GM19468 (cell line): ENCODE measurements around the gene KRT80.

Experiments used
- ATAC-seq: cut with Tn5 transposase; IDR thresholded peaks from one replicate; pipeline ENCODE4 v1.9.1; 2021; ENCODE audit warnings: mild to moderate bottlenecking, moderate library complexity, moderate number of reproducible peaks; ENCODE audit not compliant: unreplicated experiment; ENCODE audit errors: extremely low read depth

KRT80 gene

GRCh38 chr12:52200781-52201450 is 9.1 kb upstream of the KRT80 start:
- no peak for ATAC-seq

DNA sequence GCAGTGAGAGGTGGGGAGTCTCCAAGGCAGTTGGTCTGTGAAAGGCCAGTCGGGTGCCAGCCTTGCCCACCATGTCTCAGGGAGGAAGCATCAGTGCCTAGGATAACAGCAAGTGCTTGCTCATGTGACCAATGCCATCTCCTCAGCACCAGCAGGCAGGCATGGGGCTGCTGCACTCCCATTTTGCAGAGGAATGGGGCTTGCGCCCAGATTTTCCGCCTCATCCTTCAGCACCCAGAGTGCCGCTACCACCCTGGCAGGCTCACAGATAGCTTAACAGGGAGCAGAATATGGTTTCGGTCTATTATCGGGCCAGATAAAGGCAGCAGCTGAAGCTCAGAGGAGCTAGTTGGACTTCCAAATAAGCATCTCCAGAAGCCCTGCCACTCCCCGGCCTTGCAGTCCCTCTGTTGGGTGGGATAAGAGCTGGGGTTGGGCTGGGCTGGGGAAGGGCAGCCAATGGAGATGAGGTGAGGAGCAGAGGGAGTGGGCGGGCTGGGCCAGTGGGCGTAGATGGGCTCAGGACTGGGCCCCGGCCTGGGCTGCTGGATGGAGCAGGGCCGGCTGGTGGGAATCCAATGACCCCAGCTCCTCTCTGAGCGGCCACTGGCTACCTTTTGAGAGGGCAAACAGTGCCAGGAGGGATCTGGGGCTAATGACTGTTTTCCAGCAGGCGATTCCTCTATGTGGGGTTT is 8.4 kb upstream of the KRT80 start:
- no peak for ATAC-seq

DNA sequence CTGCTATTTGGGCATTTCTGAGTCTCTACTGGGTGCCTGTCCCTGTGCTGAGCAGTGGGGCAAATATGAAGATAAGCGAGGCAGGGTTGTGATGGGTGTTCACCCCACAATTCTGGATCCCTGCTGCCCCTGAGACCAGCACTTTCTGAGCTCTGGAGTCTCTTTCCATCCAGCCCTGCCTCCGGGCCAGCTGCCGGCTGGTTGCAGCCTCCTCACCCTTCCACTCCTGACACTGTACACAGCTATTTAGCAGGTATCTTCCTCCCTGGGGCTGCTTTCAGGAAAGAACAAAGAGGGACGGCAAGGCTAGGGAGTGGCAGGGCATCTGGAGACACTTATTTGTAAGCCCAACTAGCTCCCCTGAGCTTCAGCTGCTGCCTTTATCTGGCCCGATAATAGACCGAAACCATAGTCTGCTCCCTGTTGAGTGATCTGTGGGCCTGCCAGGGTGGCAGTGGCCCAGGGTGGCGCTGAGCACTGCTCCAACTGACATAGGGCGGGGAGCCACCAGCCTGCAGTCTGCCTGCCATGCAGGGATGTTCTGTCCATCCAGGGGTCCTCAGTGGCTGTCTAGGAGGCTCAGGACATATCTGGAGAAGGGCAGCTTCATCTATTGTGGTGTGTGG is 7.6 kb upstream of the KRT80 start:
- no peak for ATAC-seq

DNA sequence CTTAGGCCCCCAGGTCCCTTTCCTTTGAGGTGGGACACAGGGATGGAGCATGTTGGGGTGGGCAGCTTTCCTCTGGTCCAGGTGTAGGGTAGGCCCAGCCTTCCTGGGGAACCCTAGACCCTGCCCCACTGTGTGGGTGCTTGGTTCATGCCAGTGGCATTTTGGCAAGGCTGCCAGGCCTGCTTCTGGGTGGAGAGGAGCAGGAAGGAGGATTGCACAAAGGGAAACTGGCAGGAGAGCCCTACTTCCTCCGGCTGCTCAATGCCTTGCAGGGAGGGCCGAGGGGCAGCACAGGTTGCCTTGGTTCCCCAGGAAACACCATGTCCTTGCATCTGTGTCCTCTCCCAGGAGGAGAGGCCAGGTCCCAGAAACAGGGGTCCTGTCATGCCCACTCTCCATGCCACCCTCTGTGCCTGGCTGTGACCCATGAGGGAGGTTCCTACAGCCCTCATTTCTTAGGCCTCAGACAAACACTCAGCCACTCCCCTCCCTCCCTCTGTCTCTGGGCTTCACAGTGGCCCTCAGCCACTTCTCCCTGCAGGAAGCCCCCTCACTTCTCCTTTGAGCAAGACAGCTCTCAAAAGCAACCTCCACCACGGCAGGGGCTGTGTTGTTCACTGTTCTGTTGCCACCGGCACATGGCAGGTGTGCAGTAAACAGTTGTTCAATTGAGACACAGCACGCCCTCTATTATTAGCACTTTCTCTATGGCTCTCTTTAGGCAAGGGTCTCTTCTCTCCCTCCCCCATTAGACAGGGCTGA is 6.8 kb upstream of the KRT80 start:
- ATAC-seq: no peak

DNA sequence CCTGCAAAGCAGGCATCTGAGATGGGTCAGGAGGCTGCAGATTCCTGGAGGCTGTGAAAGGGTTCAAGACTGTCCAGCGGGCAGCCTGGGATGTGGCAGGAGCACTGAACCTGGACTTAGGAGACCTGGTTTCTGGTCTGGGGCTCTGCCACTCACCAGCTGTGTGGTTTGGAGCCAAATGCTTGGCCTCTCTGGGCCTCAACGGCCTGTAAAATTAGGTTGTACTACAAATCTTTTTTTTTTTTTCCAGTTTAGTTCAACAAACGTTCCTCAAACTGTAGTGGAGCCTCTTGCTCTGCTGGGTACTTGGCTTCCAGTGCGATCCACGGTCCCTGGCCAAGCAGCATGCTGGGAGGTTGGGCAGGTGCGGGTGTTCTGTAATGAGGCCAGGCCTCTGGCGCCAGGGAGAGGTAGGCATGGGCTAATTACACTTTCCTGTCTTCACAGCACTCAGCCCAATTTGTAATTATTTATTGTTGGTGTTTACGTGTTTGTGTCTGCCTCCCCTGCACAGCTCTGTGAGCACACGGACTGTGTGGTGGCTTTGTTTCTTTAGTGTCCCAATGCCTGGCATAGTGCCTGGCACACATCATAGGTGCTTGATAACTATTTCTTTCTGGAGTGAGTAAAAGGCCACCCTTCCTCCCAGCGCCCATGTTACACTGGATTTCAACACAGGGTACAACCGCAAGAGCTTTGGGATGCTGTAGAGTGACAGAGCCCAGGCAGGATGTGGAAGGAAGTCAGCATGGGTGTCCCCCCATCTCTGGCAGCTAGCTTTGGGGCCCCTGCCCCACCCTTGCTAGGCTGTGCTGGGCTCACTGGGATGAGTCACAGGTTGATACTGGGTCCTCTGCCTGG is 5.8 kb upstream of the KRT80 start:
- no peak for ATAC-seq

DNA sequence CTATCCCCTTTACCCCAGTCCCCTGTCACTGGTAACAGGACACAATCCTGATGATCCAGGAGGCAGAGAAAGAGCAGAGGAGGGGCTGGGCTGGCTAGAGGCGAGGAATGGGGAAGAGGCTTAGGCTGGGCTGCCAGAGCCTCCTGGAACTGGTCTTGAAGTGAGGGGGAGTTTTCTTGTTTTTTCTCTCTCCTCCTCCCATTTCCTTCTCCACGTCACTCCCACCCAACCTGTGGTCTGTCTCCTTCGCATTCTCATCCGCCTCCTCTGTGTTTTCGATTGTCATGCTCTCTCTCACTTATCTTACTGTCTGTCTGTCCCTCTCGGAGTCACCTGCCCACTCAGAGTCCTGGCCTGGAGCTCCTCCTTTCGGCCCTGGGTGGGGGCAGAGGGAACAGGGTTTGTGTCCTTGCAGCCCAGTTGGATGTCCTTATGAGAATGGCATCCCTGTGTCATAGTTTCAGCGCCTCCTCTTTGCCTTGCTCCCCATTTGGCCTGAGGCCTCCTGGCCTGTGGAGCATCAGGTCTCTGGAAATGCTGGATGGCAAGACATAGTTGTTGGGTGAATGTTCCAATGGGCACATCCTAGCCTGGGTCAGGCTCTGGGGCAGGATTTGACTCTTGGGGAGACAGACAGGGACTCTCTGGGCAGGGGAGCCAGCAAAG is 3.4 kb upstream of the KRT80 start:
- no peak for ATAC-seq

DNA sequence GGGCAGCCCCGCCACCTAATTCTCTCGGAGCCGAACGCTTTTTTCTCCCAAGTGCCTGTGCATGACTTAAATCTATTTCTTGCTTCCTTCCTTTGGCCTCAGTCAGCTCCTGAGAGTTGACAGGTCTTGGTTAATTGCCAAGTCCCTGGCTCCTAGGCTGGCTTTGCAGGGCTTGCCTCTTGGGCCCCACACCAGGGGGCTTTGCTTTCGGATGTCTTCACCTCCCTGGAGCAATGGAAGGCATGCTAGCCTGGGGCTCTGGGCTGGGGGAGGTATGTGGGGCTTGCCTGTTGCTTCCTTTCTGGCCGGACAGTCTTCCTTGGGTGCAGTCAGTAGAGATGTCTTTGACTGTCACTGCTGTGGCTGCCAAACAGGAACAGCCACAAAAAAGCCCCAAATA is 2.2 kb upstream of the KRT80 start:
- ATAC-seq: no peak

DNA sequence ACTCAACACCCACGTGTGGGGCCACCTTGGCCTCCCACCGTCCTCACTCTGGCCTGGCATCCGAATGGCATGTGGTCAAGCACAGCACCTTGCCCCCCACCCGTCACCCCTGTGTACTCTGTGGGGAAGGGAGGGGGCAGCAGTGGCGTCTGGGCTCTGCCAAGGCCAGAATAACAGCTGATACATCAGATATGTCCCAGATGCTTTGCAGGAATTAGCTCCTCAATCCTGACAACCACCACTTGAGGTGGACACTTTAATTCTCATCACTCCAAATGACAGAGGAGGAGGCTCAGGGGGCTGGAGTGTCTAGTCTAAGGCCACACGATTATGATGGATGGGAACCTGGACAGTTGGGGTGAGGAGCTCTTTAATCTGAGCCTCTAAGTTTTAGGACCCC is 1.7 kb upstream of the KRT80 start:
- no peak for ATAC-seq

GRCh38 chr12:52190860-52191729 is 719 bp downstream of the KRT80 start:
- ATAC-seq: no peak

DNA sequence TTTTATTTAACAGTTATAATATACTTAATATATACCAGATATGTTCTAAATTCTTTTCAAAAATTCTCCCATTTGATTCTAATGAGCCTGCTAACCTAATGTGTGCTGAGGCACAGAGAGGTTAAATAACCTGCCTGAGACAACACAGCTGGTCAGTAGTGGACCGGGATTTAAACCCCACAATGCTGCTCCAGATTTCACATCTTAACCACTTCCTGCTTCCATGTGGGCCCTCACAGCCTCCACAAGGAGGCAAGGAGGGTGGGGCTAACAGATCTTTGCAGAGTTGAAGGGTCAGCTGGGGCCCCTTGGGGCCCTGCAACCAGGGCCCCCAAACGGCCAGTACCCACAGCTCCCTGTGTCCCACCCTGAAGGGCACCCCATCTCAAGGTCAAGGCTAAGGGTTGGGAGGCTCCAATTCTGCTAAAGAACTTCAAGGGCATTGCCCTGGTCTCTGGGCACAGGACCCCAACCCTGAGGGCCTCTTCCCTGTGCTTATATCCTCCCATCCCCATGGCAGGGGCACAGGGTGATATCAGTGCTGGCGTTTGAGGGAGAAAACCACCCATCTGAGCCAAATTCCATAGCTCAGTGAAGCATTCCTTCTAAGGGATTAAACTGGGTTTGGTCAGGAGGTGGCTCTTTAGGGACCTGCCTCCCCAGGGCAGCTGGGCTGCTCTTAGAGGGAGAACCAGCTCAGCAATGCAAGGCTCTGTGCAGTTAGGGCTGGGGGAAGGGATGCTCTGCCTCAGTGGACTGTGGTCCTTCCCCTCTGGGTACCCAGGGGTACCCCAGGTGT is 2.2 kb downstream of the KRT80 start:
- no peak for ATAC-seq

- no peak for ATAC-seq
These were observed 3.2 kb downstream of the KRT80 start for GRCh38 chr12:52188658-52189057.

- no peak for ATAC-seq
These were observed 4.2 kb downstream of the KRT80 start for GRCh38 chr12:52187640-52188039.

DNA sequence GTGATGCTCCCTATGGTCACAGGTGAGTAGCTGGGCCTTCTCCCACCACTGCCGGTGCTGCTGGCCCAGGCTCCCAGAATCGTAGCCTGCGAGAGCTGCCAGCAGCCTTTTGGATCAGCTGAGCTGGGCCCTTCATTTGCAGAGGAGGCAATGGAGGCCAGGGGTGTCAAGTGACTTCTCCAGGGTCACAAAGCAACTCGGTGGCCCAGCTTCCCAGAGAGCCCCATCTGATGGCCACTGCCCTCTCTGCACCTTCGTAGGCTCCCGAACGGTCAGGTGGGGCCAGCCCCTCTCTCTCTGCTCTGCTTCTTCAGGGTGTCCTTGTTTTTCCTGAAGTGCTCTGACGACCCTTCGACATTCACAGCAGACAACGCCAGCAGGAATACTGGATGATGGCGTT is 4.6 kb downstream of the KRT80 start:
- ATAC-seq: no peak

DNA sequence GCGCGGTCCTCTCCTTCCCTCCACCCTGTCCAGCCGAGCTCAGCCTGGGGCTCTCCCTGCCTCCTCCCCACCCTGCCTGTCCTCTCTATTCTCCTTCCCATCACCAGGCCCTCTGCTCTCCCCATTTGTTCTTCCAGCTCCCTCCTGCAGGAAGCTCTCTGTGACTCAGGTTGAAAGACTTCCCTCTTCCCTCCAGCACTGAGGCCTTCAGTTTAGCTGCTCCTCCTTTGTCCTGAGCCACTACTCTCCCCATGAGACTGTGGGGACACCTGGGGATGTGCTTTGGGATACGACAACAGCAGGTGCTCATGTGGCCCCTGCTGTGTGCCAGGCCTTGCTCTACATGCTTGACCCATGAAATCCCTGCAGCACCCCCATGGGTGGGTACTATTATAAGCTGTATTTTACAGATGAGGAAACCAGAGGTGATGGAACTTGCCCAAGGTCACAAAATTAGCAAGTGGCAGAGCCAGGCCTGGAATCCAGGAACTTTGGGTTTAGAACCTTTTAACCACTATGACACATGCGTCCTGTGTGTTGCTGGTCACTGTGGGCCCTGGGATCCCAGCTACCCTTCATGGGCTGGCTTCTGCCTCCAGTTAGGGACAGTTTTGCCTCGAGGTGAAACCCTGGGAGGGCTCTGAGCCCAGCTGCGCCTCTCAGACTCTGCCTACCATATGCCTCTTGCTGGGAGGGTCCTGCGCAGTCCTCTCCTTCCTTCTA is 5.5 kb downstream of the KRT80 start:
- ATAC-seq: no peak

DNA sequence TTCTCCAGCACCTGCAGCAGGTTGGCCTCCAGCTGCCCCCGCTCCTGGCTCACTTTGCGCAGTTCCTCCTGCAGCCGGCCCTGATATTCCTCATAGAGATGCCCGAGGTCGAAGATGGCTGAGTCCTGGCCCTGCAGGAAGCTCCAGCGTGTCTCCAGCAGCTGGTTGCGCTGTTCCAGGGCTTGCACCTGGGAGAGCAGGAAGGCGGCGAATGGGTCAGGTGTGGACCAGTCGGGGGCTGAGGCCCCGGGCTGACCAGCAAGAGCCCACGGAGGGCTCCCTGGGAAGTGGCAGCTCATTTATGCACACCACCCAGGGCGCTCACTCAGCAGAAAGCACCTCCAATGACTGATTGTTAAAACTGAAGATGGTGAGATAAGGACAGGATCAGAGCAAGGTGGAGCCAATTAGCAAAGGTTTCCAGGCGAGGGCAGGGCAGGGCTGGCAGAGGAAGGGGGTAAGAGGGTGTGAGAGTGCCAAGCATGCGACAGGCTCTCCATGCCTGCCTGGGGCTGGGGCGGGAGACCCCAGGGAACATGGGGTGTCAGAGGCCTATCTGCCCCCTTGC is 6.3 kb downstream of the KRT80 start:
- ATAC-seq: no peak

- ATAC-seq: no peak
These were observed 7.0 kb downstream of the KRT80 start for GRCh38 chr12:52184813-52185212.

DNA sequence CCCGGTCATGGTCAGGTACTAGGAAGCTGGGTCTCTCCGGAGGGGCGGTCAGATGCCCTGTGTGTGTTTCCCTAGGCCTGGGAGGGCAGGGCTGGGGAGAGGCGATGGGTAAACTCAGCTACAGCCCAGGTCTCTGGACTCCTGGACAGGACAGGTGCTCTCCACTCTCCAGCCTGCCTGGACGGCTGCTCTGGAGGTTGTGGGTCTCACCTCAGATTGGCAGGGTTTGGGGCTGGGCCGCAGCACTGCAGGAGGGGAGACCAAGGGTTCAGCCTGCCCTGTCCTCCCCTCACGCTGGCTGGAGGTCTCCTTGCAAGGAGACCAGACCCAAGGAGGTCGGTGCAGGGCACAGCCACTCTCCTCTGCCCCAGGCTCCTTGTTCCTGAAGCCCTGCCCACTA is 7.8 kb downstream of the KRT80 start:
- no peak for ATAC-seq
